CD4-positive, alpha-beta T cell treated with Interleukin-15 for 4 hours (primary cell): ENCODE data around the gene MYBPC2.
A peak's percentile ranks its signal among the peaks of the same experiment; 100 is the strongest.
"Not testable (repeated sequence)": the region's sequence is repeated elsewhere in the genome, so short reads cannot be mapped to it uniquely, and the experiment has no call there.

Experiments
- DNase-seq: peaks from one replicate; pipeline ENCODE4 v3.0.0-alpha.2; 2020; ENCODE audit warnings: low spot score

Gene MYBPC2

DNA sequence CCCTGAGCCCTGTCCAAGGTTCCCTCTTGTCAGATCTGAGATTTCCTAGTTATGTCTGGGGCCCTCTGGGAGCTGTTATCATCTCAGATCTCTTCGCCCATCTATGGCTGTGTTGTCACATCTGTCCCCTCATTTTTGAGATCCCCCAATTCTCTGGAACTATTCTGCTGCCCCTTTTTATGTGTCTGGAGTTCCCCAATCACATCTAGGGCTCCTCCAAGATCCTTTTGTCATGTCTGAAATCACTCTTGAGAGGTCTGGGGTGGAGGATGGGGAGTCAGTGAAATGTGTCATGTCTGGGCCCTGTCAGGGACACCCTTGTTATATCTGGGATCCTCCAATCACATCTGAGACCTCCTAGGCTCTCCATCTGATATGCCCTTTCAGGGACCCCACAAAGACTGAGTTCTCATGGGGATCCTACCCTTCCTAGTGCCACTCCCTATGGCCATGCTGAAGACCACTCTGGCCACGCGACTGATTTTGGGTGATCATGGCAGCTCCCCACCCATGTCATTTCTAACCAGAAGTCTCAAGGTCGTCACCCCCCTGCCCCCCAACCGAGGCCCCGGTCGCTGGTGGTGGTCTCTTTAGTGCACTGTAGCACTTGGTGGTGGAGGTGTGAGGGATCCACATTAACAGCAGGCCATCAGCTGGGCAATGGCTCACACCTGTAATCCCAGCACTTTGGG, 3.8 kb upstream of the MYBPC2 start:
- DNase-seq: no peak

DNA sequence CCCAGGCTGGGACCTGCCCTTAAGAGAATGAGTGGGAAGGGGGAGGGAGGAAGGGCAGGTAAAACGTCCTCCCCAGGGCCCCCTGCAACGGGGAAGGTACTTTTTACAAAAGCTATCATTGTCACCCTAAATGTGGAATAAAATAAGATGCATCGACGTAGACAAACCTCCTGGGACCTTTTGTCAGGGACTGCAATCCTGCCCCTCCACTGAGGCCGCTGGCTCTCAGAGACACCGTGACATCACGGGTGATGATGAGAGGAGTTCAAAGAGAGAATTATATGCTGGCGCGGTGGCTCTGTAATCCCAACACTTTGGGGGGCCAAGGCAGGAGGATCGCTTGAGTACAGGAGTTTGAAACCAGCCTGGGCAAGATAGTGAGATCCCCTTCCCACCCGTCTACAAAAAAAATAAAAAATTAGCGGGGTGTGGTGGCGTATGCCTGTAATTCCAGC, 1.8 kb upstream of the MYBPC2 start:
- DNase-seq: no peak

DNA sequence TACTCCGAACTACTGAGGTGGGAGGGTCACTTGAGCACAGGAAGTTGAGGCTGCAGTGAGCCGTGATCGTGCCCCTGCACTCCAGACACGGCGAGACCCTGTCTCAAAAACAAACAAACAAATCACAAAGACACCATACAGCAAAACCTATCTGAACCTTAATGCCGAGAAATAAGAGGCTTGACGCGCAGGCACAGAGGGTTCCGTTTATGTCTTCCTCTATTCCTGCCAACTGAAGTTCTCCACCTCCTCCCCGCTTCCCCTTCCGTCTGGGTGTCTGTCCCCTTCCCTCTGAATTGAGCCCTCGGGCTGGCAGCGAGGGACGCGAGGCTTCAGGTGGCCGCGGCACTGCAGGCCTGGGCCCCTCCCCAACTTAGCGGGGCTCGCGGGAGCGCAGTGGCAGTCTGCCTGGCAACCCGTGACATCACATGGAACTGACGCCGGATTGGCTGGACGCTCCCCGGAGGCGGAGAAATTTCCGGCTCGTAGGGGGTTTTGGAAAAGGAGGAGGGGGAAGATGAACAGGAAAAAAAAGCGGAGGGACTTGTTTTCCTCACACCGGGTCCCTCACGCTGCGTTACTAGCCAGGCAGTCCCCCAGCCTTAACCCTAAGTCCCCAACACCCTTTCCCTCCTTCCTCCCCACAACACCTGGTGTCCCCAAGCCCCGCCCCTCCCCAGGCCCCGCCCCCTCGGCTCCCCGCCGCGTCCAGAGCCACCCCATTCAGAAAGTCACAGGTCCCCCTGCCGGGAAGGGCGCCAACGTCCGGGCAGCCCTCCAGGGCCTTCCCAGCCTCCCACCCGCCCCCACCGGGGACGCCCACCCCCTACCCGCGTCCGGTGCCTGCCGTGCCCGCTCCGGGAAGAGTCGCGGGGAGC, 1.1 kb upstream of the MYBPC2 start:
- DNase-seq: peak; percentile 84

DNA sequence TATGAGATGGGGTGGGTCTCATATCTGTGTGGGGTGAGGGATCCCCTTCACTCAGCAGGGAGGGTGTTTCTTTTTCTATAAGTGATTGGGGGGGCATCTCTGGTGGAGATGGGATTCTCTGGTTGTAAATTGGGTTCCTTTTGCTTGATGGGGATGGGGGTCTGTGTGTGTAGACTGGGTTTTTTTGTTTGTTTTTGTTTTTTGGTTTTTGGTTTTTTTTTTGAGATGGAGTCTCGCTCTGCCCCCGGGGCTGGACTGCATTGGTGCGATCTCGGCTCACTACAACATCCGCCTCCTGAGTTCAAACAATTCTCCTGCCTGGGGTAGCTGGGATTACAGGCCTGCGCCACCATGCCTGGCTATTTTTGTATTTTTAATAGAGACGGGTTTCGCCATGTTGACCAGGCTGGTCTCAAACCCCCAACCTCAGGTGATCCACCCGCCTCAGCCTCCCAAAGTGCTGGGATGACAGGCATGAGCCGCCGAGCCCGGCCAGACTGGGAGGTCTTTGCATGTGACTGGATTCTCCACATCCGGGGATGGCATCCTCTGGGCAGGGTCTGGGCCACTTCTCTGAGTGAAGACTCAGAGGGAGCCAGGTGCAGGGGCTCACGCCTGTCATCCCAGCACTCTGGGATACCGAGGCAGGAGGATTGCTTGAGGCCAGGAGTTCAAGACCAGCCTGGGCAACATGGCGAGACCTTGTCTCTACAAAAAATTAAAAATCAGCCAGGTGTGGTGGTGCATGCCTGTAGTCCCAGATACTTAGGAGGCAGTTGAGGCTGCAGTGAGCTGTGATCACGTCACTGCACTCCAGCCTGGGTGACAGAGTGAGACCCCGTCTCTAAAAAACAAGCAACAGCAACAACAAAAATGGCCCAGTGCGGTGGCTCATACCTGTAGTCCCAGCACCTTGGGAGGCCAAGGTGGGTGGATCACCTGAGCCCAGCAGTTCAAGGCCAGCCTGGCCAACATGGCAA, 799 bp downstream of the MYBPC2 start:
- no peak for DNase-seq

DNA sequence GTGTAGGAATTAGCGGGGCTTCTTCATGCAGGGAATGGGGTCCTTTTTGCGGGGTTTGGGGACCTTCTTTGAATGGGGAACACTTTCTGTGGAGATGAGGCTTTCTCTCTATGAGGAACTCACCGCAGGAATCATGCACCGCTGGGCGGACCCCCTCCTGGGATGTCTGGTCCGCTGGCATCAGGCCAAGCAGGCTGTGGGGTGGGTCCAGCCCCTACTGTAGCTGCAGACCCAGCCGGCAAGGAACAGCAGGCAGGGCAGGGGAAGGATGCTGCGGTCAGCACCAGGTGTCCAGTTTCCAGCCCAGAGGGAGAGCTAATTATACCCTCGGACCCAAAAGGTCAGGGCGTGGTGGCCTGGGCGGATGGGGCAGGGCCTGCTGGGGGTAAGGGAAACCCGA, 1.8 kb downstream of the MYBPC2 start:
- DNase-seq: no peak

DNA sequence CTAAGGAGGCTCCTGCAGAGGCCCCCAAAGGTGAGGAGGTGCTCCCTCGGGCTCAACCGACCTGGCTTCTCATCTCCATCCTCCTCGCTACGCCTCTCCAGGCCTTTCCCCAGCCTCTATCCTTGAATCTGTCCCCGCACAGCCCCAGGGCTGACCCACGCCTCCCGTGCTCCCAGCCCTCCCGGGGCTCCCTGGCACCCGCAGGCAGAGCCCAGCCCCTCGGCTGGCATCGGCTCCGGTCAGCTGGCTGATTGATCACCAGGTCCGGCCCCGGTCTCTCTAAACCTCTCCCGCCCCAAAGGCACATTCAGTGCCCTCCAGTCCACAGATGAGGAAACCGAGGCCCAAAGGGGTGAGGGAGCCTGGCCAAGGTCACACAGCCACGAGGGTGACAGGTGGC, 2.5 kb downstream of the MYBPC2 start:
- DNase-seq: no peak

DNA sequence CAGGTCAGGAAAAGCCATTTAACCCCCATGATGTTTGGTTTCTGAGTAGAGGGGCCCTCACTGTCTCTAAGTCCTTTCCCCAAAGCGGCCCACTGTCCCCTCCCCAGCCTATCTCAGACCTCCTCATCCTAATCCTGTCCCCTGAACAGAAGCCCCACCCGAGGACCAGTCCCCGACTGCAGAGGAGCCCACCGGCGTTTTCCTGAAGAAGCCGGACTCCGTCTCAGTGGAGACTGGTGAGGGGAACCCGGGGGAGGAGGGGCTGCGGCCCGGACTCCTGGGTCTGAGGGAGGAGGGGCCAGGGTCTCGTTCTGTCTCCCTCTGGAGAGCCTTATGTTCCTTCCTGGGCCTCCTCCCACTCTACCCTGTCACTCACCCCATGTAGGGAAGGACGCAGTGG, 2.9 kb downstream of the MYBPC2 start:
- DNase-seq: no peak

DNA sequence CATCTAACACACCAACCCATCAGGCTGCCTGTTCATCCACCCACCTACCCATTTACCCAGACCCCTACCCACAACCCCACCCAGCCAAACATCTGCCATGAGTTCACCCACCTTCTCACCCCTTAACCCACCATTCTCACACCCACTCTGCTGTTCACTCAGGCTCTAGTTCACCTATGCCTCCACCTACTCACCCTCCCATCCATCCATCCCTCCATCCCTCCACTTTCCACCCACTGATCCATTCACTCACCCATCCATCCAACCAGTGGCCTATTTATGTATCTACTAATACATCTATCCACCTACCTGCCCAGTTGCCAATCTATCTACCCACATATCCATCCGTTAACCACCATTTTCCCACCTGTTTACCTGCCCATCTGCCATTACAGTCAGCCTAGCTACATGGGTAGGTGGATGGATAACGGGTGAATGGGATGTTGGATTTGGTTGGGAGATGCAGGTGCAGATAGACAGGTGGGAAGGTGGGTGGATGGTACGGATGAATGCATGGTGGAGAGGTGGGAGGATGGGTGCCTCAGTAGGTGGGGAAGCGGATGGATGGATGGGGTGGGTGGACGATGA, 5.3 kb downstream of the MYBPC2 start:
- no peak for DNase-seq

DNA sequence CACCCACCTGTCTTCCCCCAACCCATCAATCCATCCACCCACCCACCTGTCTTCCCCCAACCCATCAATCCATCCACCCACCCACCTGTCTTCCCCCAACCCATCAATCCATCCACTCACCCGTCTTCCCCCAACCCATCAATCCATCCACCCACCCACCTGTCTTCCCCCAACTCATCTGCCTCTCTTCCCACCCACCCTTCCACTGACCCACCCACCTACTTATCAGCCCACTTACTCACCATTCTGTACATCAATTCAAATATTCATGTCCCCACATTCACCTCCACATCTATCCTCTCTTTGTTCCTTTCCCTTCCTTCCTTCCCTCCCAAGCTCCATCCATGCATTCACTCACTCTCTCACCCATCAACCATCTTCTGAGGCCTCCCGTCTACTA, 6.4 kb downstream of the MYBPC2 start:
- not testable (repeated sequence) for DNase-seq

DNA sequence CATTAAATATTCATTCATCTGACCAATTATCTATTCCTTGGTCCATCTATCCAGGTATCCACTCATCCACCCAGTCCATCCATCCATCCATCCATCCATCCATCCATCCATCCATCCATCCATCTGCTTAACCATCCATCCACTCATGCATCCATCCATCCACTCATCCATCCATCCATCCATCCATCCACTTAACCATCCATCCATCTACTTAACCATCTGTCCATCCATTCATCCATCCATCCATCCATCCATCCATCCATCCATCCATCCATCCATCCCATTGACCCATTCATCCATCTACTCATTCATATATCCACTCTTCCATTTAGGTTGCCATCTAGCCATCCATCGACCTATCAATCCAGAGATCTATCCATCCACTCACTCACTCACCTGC, 11.4 kb downstream of the MYBPC2 start:
- DNase-seq: no peak

DNA sequence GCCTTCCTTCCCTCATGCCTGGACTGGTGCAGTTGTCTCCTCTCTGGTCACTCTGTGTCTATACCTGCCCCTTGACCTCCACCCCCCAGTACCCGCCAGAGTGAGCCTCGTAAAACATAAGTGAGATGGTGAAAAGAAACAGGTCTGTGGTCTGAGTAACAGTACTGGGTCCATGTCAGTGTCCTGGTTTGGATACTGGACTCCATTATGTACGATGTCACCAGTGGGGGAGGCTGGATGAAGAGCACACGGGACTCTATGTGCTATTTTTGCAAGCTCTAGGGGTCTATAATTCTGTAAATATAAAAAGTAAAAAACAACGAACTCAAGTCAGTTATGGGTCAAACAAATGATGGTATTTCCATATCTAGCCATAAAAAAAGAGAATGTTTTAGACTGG, 14.4 kb downstream of the MYBPC2 start:
- no peak for DNase-seq

DNA sequence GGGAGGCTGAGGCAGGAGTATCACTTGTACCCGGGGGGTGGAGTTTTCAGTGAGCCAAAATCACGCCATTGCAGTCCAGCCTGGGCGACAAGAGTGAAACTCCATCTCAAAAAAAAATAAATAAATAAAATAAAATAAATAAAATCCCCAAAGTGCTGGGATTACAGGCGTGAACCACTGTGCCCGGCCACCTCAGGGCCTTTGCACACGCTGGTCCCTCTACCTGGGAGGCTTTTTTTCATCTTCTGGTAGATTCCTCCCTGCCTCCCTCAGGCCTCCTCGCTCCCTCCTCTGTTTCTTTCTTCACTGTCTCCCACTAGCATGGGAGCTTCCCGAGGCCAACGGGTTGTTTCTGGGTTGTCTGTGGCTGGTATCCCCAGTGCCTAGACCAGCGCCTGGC, 15.1 kb downstream of the MYBPC2 start:
- DNase-seq: no peak

DNA sequence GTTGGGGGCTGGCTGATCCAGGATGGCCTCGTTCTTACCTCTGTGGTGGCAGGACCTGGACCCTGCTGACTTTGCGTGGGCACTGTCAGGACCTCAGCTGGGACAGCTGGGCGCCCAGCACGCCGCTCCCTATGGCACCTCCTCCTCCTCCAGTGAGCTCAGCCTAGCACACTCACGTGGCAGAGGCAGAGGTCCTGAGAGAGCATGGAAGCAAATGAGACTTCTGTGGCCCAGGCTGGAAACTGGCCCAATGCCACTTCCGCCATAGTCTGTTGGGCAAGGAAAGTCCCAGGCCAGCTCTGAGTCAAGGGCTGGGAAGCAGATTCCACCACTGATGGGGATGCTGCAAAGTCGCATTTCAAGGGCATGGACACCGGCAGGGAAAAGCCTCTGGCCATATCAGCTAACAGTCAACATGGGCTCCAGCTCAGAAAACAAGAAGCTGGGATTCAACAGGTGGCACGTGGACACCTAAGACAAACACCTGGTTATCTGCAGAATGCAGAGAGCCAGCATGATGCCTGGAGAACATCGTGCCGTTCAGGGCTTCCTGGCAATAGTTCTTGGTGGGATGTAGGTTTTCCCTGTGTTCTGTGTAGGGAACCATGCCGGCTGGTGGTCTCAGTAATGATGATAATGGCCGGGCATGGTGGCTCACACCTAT, 16.7 kb downstream of the MYBPC2 start:
- no peak for DNase-seq

DNA sequence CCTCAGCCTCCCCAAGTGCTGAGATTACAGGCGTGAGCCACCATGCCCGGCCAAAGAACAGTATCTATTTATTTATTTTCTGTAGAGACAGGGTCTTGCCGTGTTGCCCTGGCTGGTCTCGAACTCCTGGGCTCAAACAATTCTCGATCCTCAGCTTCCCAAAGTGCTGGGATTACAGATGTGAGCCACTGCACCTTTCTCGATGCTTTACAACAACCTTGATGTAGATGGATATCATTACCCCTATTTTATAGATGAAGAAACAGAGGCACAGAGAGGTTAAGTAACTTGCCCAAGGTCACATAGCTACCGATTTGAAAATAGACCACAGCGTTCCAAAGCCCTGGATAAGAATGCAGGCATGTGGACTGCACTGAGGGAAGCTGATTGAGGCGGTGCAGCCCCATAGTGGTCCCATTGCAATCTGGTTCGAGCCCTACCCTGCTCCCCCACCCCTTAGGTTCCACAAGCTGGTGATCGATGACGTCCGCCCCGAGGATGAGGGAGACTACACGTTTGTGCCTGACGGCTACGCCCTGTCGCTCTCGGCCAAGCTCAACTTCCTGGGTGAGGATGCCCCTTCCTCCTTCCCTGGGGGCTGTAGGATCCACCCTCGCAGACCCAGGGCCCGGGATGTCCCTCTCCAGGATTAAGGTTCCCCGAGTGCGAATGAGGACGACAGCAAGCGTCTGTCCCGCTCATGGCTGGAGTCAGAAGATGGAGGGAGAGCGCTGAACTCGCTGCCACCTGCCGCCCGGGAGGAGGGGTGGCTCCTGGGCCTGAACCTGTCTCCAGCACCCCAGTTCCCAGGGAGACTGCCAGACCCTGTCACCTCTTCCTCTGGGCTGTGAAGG, 17.9 kb downstream of the MYBPC2 start:
- DNase-seq: no peak

DNA sequence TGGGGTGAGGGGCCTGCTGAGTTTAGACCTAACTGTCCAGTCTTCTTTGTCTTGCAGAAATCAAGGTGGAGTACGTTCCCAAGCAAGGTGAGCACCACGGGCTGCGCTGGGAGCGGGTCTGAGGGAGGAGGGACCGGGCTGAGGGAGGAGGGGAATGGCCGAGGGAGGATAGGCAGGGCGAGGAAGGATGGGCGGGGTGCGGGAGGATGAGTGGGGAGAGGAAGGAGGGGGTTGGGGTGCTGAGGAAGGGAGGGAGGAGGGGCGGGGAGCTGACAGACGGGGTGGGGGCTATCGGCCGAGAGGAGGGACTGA, 18.5 kb downstream of the MYBPC2 start:
- no peak for DNase-seq

DNA sequence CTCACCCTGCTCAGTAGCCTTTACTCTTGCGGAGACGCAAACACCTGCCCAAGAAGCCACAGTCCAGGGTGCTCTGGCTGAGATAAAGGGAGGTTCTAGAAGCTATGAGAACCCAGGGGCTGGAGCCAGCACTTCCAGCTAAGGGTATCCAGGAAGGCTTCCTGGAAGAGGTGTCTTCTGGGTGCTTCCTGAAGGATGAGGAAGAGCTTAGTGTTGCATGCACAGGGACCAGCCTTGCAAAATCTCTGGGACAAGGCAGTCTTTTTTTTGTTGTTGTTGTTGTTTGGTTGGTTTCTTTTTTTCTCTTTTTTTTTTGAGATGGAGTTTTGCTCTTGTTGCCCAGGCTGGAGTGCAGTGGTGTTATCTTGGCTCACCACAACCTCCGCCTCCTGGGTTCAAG, 20.6 kb downstream of the MYBPC2 start:
- no peak for DNase-seq

DNA sequence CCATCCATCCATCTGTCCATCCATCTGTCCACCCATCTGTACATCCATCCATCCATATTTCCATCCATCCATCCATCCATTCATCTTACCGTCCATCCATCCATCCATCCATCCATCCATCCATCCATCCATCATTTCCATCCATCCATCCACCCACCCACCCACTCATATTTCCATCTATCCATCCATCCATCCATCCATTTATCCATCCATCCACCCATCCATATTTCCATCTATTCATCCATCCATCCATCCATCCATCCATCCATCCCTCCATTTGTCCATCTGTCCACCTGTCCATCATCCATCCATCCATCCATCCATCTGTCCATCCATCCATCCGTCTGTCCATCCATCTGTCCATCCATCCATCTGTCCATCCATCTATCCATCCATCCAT, 23.3 kb downstream of the MYBPC2 start:
- no peak for DNase-seq

DNA sequence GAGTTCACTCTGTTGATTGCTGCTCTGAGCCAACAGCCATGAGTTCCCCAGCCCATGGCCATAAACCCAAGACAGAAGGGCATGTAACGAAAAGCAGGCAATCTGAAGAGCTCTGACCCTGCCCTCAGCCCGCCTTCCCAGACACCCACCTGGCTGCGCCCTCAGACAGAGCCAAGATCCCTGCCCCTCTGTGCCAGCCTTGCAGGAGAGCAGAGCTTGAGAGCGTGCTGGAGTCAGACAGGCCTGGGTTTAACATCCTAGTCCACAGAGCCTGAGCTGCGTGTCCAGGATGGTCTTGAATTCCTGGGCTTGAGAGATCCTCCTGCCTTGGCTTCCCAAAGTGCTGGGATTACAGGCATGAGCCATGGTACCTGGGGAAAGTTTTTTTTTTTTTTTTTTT, 24.6 kb downstream of the MYBPC2 start:
- DNase-seq: no peak

DNA sequence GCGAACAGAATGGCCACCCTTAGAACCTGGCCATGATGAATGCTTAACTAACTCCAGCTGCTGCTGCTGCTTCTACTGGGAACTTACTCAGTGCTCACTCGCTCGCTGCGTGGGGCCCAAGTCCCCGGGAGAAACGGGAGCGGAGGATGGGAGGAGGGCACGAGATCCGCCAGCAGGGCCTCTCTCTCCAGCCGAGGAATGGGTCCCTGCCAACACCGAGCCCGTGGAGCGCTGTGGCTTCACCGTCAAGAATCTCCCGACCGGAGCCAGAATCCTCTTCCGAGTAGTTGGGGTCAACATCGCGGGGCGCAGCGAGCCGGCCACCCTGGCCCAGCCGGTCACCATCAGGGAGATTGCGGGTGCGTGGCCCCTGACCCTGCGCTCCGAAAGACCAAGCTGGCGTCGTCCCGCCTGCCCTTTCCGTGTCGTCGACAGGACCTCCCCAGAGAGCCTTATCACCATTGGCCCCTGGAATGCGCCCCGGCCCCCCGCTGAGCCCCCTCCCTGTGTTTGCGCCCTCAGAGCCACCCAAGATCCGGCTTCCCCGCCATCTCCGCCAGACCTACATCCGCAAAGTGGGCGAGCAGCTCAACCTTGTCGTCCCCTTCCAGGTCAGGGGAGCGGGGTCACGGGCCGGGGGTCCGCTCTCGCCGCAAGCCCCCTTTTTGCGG, 25.8 kb downstream of the MYBPC2 start:
- no peak for DNase-seq

DNA sequence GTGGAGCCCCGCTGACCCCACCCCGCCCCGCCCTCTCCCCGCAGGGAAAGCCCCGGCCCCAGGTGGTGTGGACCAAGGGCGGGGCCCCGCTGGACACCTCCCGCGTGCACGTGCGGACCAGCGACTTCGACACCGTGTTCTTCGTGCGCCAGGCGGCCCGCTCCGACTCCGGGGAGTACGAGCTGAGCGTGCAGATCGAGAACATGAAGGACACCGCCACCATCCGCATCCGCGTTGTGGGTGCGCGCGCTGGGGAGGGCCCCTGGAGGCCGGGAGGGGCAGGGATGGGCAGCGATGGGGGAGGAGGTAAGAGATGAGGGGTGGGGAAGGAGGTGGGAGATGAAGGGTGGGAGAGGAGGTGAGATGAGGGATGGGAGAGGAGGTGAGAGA, 26.4 kb downstream of the MYBPC2 start:
- DNase-seq: no peak
